Colonic mucosa (tissue), 4 donors: ENCODE results near the gene ZBTB34. TPM values are rescaled to one million over a fixed set of nuclear protein-coding genes. Genes with fewer than 3 reads are reported as not detected.

ENCODE experiments used
- DNase-seq: peaks from one replicate; pipeline ENCODE4 v3.0.0-alpha.2; 2020
- H3K27ac ChIP-seq: fragments of 200-600 bp; one replicate; pipeline ENCODE4 v1.8.0; 2021
- H3K27me3 ChIP-seq: fragments of 200-600 bp; one replicate; pipeline ENCODE4 v1.8.0; 2021
- H3K36me3 ChIP-seq: fragments of 200-600 bp; one replicate; pipeline ENCODE4 v1.8.0; 2021
- H3K4me1 ChIP-seq: fragments of 200-600 bp; one replicate; pipeline ENCODE4 v1.8.0; 2021; ENCODE audit warnings: mild to moderate bottlenecking
- H3K4me3 ChIP-seq: fragments of 200-600 bp; one replicate; pipeline ENCODE4 v1.8.0; 2021
- H3K9ac ChIP-seq, 2 donors: one replicate each; pipeline ENCODE4 v1.7.0; 2013; ENCODE audit warnings: control low read depth in 2 of 2, low read depth in 2 of 2, low read length in 2 of 2
- H3K9me3 ChIP-seq: fragments of 200-600 bp; one replicate; pipeline ENCODE4 v1.8.0; 2021
- intact Hi-C: fragments of 100-400 bp; cut with DNase I; formaldehyde crosslinking; loops from one replicate; pipeline ENCODE4 v1.14.1; 2022
- total RNA-seq, 2 donors: library from RNA; stranded (reverse); fragmentation: NEBNext Ultra II Directional in 1 of 2; extraction: Animal tissue kit (Norgen Biotek cat#: 25700) in 1 of 2; gene quantifications; one replicate each; pipeline ENCODE4 v1.2.1, GENCODE V29; 2021
- TF ChIP-seq, protein P1 (sequence below): fragments of 200-600 bp; IDR thresholded peaks from one replicate; pipeline ENCODE4 v1.8.0; 2022; ENCODE audit warnings: antibody characterized with exemption, mild to moderate bottlenecking
- donor health status: healthy.
- donor health status: DM: no; HTN: no; CAD: no.
- donor health status: DM: no; HTN: no; CAD: no.

The ZBTB34 gene
- total RNA-seq, 2 donors from 2014 or later: 4.6 to 10.3 TPM

DNA sequence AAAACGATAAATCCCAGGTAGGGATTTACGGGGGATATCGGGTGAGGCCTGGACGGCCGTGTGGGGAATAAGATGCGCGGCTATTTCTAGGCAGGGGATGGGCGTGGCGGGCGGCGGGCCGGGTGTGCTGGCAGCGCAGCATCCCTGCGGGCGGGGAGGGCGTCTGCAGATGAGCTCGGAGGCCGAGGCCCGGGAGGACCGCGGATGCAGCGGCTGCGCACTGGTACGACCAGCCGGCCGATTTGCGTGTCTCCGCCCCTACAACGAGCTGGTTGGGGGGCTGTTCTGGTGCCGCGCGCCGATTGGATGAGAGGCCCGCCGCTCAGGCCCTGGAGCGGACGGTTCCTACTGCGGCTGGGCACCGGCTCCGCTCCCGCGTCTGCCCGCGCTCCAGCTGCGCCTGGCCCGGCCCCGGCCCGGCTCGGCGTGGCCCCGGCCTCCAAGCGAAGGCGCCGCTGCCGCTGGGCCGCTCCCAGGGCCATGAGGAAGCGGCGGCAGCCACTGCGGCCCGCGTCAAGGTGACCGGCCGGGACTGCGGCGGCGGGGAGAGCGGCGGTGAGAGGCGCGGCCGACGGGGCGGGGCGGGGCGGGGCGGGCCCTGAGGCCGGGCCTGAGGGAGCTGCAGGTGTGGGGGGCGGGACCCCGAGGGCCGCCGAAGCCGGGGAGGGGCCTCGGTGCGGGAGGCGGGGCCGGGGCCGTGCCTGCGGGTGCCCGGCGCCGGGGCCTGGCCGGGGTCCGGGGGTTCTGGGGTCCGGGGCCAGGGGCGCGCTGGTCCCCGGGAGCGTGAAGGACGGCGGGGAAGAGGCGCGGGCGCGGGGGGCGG is 54.2 kb downstream of the ZBTB34 start, which contains the start of gene RALGPS1:
RALGPS1 (plus strand) TSS at position 325 of the 823 bp plus-strand sequence. CDS start 47,508 bp downstream, outside the sequence.
- Histone ChIP-seq H3K4me3 (peak within 1 kb of the TSS; percentile 56), H3K36me3 (no peaks in the 10 kb centered on the region), H3K27me3 (no peaks in the 10 kb centered on the region), H3K9ac (peak within 1 kb of the TSS; percentile 58 to 70), H3K27ac (peak within 1 kb of the TSS; percentile 76), H3K9me3 (no peaks in the 10 kb centered on the region), H3K4me1 (peaks cover 4% of the 10 kb centered on the region)
- DNase-seq: peak; percentile 95
- TF ChIP-seq, protein P1, sequence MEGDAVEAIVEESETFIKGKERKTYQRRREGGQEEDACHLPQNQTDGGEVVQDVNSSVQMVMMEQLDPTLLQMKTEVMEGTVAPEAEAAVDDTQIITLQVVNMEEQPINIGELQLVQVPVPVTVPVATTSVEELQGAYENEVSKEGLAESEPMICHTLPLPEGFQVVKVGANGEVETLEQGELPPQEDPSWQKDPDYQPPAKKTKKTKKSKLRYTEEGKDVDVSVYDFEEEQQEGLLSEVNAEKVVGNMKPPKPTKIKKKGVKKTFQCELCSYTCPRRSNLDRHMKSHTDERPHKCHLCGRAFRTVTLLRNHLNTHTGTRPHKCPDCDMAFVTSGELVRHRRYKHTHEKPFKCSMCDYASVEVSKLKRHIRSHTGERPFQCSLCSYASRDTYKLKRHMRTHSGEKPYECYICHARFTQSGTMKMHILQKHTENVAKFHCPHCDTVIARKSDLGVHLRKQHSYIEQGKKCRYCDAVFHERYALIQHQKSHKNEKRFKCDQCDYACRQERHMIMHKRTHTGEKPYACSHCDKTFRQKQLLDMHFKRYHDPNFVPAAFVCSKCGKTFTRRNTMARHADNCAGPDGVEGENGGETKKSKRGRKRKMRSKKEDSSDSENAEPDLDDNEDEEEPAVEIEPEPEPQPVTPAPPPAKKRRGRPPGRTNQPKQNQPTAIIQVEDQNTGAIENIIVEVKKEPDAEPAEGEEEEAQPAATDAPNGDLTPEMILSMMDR: no peak
- intact Hi-C loops: no loop called here

DNA sequence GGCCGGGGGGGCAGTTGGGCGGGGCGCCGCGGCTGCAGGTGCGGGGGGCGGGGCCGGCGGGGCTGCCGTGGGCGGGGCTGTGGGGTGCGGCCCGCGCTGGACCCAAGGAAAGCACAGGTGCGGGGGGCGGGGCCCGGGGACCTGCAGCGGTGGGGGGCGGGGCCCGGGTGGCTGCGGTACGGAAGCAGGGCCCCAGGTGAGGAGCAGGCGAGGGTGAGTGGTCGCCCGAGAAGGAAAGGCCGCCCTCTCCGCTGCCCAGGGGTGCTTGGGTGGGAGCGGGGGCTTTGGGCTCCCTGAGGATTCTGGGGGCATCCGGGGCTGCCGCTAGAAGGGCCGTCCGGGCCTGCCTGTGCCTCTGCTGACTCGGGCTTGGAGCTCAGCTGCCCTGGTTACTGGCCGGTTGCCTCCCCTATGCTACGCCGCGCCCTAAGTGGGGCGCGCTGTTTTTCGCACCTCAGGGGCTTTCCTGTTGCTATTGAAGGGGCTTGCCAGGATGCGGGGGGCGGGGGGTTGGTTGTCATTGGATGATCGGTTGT is 54.9 kb downstream of the ZBTB34 start:
- Histone ChIP-seq H3K27ac (no peak overlapping the region), H3K36me3 (no peaks in the 10 kb centered on the region), H3K27me3 (no peaks in the 10 kb centered on the region), H3K4me3 (peak overlapping the region; percentile 56), H3K4me1 (peaks cover 4% of the 10 kb centered on the region), H3K9me3 (no peaks in the 10 kb centered on the region), H3K9ac (peak overlapping the region; percentile 58 to 63)
- TF ChIP-seq, protein P1: no peak
- intact Hi-C loops: no loop called here
- DNase-seq: peak; percentile 87

DNA sequence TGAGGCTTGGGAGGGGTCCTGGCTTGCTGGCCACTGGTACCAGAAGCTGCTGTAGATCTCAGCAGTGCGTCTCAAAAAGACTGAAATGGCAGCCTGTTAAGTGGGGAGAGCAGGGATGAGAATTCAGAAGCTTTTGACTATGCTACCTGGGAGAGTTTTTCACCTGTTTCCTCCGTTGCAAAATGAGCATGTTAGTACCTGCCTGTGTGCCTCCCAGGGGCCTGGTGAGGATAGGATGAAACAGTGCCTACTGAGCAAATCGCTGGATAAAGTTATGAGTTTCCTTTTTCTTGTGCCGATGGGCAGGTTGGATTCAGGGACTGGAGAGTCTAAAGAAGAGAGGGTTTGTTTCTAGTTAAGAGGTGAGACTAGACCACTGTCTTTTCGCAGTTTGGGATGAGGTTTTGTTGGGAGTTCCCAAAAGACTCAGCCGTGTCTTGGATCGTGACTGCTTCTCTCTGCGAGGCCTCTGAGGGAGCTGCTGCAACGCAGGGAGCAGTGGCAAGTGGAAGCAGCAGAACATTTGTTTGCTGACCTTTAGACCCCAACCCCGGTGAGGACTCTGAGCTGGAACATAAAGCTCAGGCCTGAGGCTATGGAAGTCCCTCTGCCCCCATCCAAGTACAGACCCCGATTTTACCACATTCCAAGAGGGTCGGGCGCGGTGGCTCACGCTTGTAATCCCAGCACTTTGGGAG is 55.6 kb downstream of the ZBTB34 start:
- no peaks in the 10 kb centered on the region for H3K36me3 ChIP-seq
- no peaks in the 10 kb centered on the region for H3K27me3 ChIP-seq
- peak; percentile 18 for DNase-seq
- H3K27ac ChIP-seq: no peak overlapping the region
- intact Hi-C loops: no loop called here
- H3K4me1 ChIP-seq: peaks cover 4% of the 10 kb centered on the region
- TF ChIP-seq, protein P1: no peak
- H3K9me3 ChIP-seq: no peaks in the 10 kb centered on the region
- H3K9ac ChIP-seq: peak overlapping the region in 1 of 2 donors; percentile 58
- peak overlapping the region; percentile 56 for H3K4me3 ChIP-seq

DNA sequence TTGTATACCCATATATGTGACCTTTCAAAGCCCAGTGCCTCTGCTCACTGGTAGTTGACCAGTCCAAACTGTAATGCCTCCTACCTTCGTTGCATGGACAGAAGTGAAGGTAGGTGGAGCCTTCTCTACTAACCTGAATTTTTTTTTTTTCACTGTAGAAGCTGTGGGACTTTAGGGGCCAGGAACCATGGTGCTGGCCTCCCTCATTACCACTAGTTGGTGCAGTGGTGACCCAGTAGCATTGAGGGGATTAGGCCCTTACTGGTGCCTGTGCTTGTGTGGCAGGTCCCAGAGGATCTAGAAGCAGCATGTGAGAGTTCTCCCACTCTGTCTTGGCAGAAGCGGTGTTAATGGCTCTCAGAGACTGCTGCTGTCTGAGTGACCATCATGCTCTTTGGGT is 56.5 kb downstream of the ZBTB34 start:
- Histone ChIP-seq H3K27ac (no peak overlapping the region), H3K4me3 (no peak overlapping the region), H3K36me3 (no peaks in the 10 kb centered on the region)

DNA sequence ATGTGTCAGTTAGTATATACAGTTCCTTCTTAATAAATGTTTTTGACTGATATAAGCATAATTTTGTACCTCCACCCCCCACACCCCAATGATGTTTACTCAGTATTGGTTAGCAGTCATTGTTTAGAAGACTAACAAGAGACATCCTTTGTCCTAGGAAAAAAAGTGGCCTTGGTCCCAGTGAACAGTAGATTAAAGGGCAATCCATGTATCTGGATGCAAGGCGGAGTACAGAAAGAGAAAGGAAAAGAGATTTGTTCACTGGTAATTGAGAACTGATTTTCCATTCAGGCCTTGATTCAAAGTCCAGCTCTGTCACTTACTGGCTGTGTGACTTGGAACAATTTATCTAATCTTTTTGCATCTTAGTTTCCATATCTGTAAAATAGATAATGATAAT is 58.8 kb downstream of the ZBTB34 start:
- no peak for DNase-seq

More for the DNA sequence above, 56.5 kb downstream of the ZBTB34 start:
- no peak for DNase-seq
- no peak overlapping the region for H3K9ac ChIP-seq
- TF ChIP-seq, protein P1: no peak
- H3K9me3 ChIP-seq: no peaks in the 10 kb centered on the region
- no peaks in the 10 kb centered on the region for H3K27me3 ChIP-seq
- intact Hi-C loops: no loop called here
- H3K4me1 ChIP-seq: peaks cover 4% of the 10 kb centered on the region

More for the DNA sequence above, 58.8 kb downstream of the ZBTB34 start:
- intact Hi-C loops: no loop called here
- no peaks in the 10 kb centered on the region for H3K27me3 ChIP-seq
- TF ChIP-seq, protein P1: no peak
- H3K27ac ChIP-seq: no peak overlapping the region
- H3K9ac ChIP-seq: no peak overlapping the region
- H3K4me1 ChIP-seq: peaks cover 4% of the 10 kb centered on the region
- H3K9me3 ChIP-seq: no peaks in the 10 kb centered on the region
- H3K4me3 ChIP-seq: no peak overlapping the region
- no peaks in the 10 kb centered on the region for H3K36me3 ChIP-seq
